HT1080 (cell line): ENCODE data around the gene SPC24. TPM values are rescaled to one million over a fixed set of nuclear protein-coding genes. Genes with fewer than 3 reads are reported as not detected.
"Not testable (repeated sequence)": the region's sequence is repeated elsewhere in the genome, so short reads cannot be mapped to it uniquely, and the experiment has no call there.

ENCODE experiments used
- DNase-seq: peaks from one replicate; pipeline ENCODE4 v3.0.0-alpha.2; 2015; ENCODE audit warnings: low read depth
- total RNA-seq: library from RNA; depleted of rRNA; stranded (reverse); fragments of >200 nt; shearing (Covaris generic); gene quantifications from 2 replicates; pipeline ENCODE4 v1.2.3, GENCODE V29; 2014

The SPC24 gene
- total RNA-seq, 1 experiment from 2014 or later: 112 TPM

DNA sequence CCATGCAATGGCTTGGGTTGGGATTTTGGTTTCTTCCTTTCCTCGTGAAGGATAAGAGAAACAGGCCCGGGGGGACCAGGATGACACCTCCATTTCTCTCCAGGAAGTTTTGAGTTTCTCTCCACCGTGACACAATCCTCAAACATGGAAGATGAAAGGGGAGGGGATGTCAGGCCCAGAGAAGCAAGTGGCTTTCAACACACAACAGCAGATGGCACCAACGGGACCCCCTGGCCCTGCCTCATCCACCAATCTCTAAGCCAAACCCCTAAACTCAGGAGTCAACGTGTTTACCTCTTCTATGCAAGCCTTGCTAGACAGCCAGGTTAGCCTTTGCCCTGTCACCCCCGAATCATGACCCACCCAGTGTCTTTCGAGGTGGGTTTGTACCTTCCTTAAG, 24.1 kb downstream of the SPC24 start:
- DNase-seq: no peak

DNA sequence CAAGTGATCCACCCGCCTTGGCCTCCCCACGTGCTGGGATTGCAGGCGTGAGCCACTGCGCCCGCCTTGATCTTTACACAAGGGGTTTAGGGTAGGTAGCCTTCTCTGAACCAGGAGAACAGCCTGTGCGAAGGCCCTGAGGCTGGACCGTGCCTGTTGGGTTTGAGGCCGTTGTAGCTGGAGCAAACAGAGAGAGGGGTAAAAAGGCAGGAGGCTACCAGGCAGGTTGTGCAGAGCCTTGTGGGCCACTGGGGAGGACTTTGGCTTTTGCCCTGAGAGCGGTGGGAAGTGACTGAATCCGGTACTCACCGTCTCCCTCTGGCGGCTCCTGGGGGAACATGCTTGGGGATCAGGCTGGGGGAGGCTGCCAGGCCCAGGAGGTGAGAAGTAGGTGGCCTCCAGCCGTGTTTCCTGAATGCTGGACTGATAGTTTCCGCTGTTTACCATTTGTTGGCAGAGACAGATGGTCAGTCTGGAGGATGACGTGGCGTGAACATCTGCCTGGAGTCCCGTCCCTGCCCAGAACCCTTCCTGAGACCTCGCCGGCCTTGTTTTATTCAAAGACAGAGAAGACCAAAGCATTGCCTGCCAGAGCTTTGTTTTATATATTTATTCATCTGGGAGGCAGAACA, 24.6 kb downstream of the SPC24 start:
- peak; percentile 80 for DNase-seq

DNA sequence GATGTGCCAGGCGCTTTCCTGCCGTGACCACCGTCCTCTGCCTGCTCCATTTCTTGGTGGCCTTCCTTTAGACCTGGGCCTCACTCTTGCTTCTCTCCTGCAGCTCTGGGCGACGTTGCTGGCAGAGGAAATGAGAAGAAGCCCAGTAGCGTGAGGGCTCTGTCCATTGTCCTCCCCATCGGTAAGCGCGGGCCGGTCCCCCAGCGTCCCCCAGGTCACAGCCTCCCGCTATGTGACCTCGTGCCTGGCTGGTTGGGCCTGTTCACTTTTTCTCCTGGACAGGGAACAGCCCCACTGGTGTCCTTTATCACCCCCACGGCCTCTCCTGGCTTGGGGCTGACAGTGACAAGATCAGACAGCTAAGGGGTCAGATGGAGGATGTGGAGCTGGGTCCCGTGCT, 27.7 kb downstream of the SPC24 start:
- DNase-seq: no peak

DNA sequence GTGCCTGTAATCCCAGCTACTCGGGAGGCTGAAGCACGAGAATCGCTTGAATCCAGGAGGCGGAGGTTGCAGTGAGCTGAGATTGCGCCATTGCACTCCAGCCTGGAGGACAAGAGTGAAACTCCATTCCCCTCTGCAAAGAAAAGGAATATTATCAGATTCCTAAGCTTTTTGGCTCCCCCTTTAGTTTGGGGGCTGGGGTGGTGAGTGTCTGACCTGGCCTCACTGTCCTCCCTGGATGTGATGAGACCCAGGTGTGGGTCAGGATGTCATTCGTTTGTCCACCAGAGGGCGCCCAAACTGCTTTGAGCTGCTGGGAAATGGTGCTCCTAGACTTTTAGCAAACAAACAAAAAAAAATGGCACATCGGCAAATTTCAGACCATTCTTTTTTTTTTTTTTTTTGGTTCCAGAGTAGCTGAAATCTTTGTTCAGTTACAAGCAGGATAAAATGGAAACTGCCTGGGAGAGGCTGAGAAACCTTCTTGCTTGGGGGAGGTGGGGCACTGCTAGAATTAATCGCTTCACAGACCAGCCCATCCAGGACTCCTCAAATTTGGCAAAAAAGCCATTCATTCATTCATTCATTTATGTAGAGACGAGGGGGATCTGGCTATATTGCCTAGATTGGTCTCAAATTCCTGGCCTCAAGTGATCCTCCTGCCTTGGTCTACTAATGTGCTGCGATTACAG, 29.4 kb downstream of the SPC24 start:
- DNase-seq: peak; percentile 68

DNA sequence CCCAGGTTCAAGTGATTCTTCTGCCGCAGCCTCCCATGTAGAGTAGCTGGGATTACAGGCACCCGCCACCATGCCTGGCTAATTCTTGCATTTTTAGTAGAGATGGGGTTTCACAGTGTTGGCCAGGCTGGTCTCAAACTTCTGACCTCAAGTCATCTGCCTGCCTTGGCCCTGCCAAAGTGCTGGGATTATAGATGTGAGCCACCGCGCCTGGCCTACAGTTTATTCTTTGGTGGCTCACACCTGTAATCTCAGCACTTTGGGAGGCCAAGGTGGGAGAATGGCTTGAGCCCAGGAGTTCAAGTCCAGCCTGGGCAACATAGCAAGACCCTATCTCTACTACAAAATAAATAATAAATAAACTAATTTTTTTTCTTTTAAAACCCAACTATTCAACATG, 31.4 kb downstream of the SPC24 start:
- not testable (repeated sequence) for DNase-seq

DNA sequence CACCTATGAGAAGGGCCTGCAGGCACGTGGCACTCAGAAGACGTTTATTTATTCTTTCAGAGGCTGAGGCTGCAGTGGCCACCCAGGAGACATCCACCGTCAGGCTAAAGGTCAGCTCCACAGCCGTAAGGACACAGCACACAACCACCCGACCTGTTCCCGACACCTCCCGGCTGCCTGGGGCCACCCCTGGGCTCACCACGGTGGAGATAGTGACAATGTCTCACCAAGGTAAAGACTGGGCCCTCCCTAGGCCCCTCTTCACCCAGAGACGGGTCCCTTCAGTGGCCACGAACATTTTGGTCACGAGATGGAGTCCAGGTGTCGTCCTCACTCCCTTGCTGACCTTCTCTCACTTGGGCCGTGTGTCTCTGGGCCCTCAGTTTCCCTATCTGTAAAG, 32.5 kb downstream of the SPC24 start:
- DNase-seq: no peak

DNA sequence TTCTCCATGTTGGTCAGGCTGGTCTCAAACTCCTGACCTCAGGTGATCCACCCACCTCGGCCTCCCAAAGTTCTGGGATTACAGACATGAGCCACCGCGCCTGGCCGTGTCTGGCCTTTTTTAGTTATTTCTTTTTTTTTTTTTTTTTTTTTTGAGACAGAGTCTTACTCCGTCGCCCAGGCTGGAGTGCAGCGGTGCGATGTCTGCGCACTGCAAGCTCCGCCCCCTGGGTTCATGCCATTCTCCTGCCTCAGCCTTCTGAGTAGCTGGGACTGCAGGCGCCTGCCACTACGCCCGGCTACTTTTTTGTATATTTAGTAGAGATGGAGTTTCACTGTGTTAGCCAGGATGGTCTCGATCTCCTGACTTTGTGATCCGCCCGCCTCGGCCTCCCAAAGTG, 33.6 kb downstream of the SPC24 start:
- not testable (repeated sequence) for DNase-seq

DNA sequence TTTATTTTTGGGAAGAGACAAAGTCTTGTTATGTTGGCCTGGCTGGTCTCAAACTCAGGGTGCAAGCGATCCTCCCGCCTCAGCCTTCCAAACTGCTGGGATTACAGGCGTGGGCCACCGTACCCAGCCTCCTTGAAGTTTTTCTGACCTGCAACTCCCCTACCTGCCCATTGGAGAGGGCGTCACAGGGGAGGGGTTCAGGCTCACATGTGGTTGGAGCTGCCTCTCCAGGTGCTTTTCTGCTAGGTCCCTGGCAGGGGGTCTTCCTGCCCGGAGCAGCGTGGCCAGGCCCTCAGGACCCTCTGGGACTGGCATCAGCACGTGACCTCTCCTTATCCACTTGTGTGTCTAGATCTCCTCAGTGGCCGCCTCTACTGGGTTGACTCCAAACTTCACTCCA, 39.1 kb downstream of the SPC24 start:
- no peak for DNase-seq

DNA sequence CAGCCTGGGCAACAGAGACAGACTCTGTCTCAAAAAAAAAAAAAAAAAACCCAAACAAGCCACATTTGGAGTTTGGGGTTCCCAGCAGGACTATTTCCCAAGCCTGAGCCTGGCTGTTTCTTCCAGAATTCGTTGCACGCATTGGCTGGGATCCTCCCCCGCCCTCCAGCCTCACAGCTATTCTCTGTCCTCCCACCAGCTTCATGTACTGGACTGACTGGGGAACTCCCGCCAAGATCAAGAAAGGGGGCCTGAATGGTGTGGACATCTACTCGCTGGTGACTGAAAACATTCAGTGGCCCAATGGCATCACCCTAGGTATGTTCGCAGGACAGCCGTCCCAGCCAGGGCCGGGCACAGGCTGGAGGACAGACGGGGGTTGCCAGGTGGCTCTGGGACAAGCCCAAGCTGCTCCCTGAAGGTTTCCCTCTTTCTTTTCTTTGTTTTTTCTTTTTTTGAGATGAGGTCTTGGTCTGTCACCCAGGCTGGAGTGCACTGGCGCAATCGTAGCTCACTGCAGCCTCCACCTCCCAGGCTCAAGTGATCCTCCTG, 39.6 kb downstream of the SPC24 start:
- DNase-seq: no peak

DNA sequence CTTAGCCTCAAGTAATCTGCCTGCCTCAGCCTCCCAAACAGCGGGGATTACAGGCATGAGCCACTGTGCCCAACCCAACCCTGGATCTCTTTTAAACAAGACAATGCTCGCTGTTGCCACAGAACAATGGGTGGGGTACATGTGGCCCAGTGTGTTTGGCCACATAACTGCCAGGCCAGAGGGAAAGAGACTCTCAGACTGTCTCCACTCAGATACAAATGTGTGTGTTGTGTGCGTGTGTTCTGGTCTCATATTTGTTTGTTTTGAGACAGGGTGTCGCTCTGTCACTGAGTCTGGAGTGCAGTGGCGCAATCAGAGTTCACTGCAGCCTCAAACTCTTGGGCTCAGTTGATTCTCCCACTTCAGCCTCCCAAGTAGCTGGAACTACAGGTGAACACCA, 40.5 kb downstream of the SPC24 start:
- DNase-seq: no peak

DNA sequence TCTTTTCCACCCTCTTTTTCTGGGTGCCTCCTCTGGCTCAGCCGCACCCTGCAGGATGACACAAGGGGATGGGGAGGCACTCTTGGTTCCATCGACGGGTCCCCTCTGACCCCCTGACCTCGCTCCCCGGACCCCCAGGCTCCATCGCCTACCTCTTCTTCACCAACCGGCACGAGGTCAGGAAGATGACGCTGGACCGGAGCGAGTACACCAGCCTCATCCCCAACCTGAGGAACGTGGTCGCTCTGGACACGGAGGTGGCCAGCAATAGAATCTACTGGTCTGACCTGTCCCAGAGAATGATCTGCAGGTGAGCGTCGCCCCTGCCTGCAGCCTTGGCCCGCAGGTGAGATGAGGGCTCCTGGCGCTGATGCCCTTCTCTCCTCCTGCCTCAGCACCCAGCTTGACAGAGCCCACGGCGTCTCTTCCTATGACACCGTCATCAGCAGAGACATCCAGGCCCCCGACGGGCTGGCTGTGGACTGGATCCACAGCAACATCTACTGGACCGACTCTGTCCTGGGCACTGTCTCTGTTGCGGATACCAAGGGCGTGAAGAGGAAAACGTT, 42.4 kb downstream of the SPC24 start:
- DNase-seq: no peak

DNA sequence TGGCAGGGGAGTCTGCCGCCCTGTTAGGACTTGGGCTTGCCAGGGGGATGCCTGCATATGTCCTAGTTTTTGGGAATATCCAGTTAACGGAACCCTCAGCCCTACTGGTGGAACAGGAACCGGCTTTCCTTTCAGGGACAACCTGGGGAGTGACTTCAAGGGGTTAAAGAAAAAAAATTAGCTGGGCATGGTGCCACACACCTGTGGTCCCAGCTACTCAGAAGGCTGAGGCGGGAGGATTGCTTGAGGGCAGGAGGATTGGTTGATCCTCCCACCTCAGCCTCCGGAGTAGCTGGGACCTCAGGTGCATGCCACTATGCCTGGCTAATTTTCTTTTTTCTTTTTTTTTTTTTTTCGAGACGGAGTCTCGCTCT, 43.8 kb downstream of the SPC24 start:
- DNase-seq: no peak

DNA sequence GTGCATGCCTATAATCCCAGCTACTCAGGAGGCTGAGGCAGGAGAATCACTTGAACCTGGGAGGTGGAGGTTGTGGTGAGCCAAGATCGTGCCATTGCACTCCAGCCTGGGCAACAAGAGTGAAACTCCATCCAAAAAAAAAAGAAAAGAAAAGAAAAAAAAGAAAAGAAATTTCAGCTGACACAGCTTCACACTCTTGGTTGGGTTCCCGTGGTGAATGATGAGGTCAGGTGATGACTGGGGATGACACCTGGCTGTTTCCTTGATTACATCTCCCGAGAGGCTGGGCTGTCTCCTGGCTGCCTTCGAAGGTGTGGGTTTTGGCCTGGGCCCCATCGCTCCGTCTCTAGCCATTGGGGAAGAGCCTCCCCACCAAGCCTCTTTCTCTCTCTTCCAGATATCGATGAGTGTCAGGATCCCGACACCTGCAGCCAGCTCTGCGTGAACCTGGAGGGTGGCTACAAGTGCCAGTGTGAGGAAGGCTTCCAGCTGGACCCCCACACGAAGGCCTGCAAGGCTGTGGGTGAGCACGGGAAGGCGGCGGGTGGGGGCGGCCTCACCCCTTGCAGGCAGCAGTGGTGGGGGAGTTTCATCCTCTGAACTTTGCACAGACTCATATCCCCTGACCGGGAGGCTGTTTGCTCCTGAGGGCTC, 44.3 kb downstream of the SPC24 start:
- DNase-seq: no peak

DNA sequence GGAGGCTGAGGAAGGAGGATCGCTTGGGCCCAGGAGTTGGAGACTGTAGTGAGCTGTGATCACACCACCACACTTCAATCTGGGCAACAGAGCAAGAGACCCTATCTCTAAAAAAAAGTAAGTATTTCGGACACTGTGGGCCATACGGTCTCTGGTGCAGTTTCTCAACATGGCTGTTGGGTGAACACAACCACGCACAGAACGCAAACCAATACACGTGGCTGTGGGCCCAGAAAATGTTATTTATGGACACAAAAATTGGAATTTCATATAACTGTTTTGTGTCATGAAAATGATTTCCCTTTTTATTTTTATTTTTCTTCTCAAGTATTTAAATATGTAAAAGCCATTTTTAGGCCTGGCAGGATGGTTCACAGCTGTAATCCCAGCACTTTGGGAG, 46.8 kb downstream of the SPC24 start:
- DNase-seq: no peak

DNA sequence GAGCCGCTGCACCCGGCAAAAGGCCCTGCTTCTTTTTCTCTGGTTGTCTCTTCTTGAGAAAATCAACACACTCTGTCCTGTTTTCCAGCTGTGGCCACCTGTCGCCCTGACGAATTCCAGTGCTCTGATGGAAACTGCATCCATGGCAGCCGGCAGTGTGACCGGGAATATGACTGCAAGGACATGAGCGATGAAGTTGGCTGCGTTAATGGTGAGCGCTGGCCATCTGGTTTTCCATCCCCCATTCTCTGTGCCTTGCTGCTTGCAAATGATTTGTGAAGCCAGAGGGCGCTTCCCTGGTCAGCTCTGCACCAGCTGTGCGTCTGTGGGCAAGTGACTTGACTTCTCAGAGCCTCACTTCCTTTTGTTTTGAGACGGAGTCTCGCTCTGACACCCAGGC, 49.1 kb downstream of the SPC24 start:
- no peak for DNase-seq

DNA sequence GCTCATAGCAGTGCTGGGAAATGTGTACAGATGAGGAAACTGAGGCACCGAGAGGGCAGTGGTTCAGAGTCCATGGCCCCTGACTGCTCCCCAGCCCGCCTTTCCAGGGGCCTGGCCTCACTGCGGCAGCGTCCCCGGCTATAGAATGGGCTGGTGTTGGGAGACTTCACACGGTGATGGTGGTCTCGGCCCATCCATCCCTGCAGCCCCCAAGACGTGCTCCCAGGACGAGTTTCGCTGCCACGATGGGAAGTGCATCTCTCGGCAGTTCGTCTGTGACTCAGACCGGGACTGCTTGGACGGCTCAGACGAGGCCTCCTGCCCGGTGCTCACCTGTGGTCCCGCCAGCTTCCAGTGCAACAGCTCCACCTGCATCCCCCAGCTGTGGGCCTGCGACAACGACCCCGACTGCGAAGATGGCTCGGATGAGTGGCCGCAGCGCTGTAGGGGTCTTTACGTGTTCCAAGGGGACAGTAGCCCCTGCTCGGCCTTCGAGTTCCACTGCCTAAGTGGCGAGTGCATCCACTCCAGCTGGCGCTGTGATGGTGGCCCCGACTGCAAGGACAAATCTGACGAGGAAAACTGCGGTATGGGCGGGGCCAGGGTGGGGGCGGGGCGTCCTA, 50.5 kb downstream of the SPC24 start:
- DNase-seq: no peak

DNA sequence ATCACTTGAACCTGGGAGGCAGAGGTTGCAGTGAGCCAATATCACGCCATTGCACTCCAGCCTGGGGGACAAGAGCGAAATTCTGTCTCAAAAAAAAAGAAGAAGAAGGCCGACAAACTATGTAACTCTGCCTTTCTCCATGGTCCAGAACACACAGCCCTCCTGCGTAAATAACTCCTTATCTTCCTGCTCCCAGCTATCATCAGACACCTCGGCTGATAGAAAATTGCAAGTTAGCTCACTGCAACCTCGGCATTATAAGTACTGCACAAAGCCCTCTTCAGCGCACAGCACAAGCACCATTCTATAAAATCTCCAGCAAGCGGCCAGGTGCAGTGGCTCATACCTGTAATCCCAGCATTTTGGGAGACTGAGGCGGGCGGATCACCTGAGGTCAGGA, 51.9 kb downstream of the SPC24 start:
- not testable (repeated sequence) for DNase-seq

DNA sequence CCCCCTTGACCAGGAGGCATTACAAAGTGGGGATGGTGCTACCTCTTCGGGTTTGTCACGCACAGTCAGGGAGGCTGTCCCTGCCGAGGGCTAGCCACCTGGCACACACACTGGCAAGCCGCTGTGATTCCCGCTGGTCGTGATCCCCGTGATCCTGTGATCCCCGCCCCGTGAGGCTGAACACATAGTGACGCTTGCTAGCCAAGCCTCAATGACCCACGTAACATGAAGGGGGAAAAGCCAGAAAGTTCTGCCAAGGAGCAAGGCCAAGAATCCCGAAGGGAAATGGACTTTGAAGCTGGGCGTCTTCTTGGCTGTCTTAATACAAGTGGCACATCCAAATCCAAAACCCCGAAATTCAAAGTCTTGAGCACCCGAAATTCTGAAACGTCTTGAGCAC, 52.6 kb downstream of the SPC24 start:
- DNase-seq: no peak

DNA sequence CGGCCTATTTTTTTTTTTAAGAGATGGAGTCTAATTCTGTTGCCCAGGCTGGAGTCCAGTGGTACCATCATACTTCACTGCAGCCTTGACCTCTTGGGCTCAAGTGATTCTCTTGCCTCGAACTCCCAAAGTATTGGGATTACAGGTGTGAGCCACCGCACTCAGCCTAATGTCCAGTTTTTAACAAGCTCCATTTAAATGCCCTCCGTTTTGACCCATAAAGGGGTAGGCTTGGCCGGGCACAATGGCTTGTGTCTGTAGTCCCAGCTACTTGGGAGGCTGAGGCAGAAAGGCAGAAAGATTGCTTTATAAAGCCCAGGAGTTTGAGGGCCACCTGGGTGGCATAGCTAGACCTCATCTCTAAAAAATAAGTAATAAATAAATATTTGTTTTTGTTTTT, 54.5 kb downstream of the SPC24 start:
- DNase-seq: no peak

DNA sequence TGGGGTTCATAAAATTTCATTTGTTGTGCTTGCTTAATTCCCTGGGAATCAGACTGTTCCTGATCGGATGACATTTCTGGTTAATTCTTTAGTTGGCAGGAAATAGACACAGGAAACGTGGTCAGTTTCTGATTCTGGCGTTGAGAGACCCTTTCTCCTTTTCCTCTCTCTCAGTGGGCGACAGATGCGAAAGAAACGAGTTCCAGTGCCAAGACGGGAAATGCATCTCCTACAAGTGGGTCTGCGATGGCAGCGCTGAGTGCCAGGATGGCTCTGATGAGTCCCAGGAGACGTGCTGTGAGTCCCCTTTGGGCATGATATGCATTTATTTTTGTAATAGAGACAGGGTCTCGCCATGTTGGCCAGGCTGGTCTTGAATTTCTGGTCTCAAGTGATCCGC, 55.5 kb downstream of the SPC24 start:
- no peak for DNase-seq

DNA sequence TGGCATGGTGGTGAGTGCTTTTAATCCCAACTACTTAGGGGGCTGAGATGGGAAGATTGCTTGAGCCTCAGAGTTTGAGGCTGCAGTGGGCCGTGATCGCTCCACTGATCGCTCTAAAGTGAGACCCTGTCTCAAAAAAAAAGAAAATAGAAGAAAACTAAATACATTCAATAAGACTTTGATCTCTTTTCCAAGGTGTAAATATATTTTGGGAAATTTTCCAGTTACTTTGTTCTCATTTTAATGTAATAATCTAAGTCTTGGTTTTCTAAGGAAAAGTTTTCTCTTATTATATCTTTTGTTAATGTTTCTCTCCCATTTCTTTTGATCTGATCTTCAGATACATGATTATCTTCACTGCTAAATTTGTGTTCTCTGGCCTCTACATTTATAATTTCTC, 56.7 kb downstream of the SPC24 start:
- no peak for DNase-seq

DNA sequence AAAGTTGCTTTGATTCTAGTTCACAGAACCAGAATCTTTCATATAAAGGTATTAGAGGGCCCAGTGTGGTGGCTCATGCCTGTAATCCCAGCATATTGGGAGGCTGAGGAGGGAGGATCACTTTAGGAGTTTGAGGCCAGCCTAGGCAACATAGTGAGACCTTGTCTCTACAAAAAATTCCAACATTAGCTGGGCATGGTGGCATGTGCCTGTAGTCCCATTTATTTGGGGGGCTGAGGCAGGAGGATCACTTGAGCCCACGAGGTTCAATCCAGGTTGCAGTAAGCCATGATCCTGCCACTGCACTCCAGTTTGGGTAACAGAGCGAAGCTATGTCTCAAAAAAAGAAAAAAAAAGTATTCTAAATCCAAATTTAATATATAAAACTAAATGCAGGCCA, 57.3 kb downstream of the SPC24 start:
- DNase-seq: no peak
